Measurements from ENCODE around the gene SMAD3.

The SMAD3 gene

DNA sequence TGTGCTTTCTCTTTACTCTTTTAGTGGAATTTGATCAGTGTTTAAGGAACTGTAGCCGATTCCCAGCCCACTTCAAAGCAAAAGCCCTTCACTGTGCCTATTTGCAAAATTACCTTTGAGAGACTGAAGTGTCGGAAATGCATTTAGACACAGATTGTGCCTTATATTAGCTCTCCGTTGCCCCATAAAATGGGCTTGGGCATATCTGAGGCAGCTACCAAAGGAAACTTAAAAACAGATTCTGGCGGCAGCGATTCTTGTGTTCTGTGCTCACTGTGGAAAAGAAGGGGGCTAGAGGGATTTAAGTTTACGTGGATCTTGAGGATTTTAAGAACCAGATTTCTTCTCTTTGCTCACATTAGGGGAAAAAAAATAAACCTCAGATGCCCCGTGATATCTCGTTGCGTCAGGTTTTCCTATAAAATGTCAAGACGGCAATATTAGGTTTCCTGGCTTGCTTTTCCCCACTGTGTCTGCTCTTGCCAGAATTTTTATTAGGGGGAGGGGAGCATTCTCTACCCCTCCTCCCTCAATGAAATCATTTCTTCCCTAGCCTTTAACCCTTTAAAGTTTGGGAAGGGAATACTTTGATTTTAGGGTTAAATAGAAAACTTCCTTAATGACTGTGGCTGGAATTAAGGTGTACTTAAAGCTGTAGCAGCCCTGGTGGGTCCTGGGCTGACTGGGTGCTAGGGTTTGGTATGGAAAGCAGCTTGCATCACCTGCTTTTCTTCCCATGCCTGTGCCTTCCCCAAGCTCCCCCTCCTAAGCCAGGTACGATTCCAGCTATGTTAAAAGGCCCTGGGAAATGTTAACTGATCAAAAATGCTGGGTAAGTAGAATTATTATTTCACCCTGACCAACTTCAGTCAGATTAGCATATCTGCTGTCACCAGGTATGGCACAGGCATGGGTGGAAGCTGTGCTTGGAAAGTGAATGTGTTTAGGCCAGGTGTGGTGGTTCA lies 73.8 kb downstream of the SMAD3 start:
- no peak for DNase-seq (ENCODE audit: low spot score)
- no peak for TF ChIP-seq CTCF (IDR thresholded peaks at IDR 0.05; ENCODE audit: extremely low read depth, missing control alignments)

- peak; percentile 37 for DNase-seq (ENCODE audit: low spot score)
- no peak for TF ChIP-seq CTCF (IDR thresholded peaks at IDR 0.05; ENCODE audit: extremely low read depth, missing control alignments)
These were observed 74.9 kb downstream of the SMAD3 start for GRCh38 chr15:67140078-67140833.

DNA sequence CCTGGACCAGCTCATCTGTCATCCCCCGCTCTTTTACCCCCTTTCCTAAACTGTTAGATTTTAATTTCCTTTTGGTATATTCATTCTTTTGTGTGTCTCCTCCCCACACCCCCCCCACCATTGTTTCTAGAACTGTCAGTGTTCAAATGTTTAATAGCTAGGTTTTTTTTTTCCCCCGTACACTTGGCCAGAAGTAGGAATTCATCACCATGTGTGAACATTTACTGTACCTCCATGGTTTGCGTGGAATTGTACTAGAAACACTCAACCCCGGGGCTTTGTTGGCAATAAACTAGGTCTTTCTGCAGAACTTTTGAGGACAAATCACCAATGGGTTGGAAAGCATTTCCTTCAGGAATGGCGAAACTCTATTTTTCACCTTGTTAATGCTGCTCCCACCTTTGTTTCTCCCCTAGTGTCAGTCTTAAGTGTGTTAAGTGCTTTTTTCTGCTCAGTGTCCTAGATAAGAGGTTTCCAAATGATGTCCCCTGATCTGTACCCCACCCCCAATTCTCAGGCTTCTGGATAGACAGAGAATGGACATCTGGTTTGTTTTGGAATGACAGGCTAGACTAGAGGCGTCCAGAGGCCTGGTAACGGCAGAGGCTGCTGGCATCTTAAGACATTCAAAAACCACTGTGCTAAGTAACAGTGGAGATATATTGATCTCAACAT lies 76.8 kb downstream of the SMAD3 start:
- no peak for TF ChIP-seq CTCF (IDR thresholded peaks at IDR 0.05; ENCODE audit: extremely low read depth, missing control alignments)
- DNase-seq (ENCODE audit: low spot score), result no peak

GRCh38 chr15:67142767-67143100 lies 77.3 kb downstream of the SMAD3 start:
- TF ChIP-seq CTCF (IDR thresholded peaks at IDR 0.05; ENCODE audit: extremely low read depth, missing control alignments), result no peak
- no peak for DNase-seq (ENCODE audit: low spot score)

DNA sequence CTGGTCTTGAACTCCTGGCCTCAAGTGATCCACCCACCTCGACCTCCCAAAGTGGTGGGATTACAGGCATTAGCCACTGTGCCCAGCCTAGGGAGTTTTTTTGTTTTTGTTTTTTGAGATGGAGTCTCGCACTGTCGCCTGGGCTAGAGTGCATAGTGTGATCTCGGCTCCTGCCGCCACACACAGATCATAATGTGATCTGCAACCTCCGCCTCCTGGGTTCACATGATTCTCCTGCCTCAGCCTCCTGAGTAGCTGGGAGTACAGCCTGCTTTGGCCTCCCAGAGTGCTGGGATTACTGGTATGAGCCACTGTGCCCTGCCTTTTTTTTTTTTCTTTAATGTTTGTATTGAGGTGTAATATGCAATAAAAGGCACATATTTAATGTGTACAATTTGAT lies 78.2 kb downstream of the SMAD3 start:
- DNase-seq (ENCODE audit: low spot score), result no peak
- TF ChIP-seq CTCF (IDR thresholded peaks at IDR 0.05; ENCODE audit: extremely low read depth, missing control alignments), result no peak

GRCh38 chr15:67144609-67145311 lies 79.4 kb downstream of the SMAD3 start:
- DNase-seq (ENCODE audit: low spot score), result no peak
- no peak for TF ChIP-seq CTCF (IDR thresholded peaks at IDR 0.05; ENCODE audit: extremely low read depth, missing control alignments)
